HG02884 (cell line): Measurements from ENCODE around the gene USP6NL.

Experiments
- ATAC-seq: cut with Tn5 transposase; IDR thresholded peaks from one replicate; pipeline ENCODE4 v1.9.1; 2021; ENCODE audit warnings: mild to moderate bottlenecking, moderate library complexity; ENCODE audit not compliant: unreplicated experiment

USP6NL gene

DNA sequence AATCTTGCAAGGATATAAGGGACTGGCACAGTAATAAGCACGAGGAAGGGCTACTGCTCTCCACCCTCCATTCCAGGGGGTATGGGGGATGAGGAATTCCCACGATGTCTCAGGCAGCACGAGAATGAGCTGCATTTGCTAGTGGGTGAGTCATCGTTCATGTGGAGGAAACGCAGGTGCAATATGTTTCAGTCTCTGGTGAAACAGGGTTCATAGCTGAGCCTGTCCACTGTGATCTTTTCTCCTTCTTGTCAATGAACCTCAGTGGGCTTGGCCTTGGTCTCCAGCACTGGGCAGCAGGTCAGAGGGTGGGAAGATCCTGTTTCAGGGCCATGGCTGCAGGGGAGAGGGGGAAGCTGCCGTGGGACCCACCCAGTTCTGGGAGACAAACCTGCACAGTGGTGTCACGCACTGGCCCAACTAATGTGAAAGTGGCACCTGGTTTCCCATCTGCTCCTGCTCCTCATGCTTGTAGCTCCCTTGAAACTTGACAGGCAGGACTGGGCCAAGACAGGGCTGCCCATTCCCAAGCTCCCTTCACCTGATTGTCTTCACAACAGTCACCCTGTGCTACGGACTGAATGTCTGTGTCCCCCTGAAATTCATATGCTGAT lies 181.9 kb downstream of the USP6NL start:
- ATAC-seq = no peak

DNA sequence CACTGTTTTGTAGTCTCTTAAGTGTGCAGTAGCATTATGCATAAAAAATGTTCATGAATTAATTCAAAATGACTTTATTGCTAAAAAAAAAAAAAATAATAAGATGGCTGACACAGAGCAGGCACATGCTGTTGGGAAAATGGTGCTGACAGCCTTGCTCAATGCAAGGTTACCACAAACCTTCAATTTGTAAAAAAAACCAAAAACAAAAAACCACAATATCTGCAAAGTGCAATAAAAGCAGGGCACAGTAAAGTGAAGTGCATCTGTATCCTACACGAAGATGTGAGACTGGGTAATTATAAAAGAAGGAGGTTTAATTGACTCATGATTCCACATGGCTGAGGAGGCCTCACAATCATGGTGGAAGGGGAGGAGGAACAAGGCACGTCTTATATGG lies 185.8 kb downstream of the USP6NL start:
- ATAC-seq = no peak

DNA sequence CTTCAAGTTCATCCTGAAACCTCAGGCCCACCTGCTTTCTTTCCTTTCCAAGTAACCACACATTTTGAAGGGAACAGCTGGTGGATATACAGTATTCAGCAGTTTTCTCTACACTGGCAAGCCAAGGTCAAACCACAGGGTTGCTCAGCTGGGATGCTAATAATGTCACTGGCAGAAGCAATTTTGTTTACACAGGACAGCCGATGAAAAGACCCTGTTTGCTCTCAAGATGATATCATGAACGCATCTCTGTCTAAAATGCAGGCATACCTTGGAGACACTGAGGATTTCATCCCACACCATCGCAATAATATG lies 186.2 kb downstream of the USP6NL start:
- ATAC-seq = no peak

DNA sequence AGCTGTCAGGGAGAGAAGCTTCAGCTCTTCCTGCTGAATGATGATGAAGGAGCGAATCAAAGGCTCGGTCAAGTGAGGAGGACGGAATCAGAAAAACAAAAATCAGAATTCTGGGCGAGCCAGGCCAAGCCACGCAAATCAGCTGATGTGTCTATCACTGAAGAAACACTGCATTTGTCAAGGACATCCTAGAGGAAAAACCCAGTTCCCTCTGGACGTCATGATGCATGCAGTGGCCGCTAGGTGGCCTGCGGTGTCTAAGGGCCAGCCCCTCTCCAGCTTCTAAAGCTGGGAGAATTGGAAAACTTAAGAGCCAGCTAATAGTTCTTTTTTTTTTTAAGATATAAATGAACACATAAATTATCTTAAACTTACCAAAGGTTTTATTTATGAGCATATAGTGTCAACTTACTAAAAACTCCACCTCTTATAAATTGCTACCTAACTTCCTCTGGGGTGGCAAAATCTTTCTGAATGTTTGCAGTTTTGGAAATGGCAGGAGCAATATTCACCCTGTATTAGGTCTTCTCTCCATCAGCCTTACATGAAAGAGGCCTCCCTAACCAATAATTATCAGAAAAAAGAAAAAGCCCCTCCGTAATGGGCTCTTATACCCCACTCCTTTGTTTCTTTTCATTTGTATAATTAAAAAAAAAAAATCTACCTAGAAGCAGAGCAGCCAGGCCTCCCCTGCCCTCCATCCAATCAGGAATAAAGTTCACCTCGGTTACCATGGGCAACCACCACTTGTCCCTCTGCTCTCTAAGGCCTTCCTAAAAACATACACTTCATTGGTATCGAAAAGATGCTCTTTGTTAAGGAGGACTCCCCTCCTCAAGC lies 186.8 kb downstream of the USP6NL start:
- ATAC-seq = no peak

DNA sequence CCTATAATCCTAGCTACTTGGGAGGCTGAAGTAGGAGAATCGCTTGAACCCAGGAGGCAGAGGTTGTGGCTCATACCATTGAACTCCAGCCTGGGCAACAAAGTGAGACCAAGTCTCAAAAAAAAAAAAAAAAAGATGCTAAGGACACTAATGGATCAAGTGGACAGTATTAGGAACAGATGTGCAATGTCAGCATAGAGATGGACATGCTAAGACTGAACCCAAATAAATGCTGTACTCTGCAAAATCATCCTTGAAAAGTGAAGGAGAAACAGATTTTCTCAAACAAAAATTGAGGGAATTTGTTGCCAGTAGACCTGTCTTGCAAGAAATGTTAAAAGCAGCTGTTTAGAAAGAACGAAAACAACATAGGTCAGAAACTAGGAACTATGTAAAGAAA lies 194.5 kb downstream of the USP6NL start:
- ATAC-seq = no peak

DNA sequence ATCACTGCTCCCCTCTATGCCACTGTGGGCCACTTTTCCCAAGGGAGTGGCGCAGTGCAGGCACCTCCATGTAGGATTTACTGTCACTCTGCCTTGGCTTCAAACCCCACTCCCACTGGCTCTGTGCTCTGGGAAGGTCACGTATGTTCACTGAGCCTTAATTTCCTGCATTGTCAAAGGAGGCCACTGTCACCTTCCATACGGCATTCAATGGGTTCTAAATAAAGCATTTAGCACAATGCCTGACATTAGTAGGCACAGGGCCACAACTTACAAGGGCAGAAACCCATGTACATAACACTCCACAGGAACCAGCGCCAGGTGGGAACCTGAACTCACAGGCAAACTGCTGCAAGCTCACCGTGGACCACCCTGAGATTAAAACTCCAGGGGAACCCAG lies 196.4 kb downstream of the USP6NL start:
- ATAC-seq = no peak

DNA sequence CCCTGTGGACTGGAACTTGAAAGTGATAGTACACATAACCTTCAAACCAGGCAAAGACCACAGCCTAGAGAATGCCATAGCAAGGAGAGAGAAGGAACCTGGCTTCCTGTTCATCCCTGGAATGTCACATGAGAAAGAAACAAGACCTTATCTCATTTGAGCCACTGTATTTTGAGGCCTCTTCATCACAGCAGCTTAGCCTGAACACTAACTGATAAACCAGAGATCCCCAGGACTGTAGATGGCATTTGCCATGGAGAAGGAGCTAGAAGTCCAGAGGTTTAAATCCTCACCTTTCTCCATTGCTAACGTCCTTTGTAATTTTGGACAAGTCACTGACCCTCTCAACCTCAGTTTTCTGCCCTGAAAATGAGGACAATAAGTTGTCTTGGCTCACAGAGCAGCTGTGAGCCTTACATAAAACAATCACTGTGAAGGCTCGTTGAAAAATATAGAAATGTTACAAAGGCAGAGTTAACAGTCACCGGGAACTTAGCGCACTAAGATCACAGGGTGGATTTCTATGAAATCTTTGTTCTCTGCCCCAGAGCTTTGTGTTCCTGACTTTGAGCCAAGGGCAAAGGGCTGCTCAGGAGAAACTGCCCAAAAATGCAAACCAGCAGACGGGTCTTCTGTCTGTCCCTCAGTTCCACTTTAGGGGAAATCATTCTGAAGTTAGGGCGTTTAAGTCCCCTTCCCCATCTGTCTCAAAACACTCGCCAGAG lies 197.0 kb downstream of the USP6NL start:
- ATAC-seq = no peak

DNA sequence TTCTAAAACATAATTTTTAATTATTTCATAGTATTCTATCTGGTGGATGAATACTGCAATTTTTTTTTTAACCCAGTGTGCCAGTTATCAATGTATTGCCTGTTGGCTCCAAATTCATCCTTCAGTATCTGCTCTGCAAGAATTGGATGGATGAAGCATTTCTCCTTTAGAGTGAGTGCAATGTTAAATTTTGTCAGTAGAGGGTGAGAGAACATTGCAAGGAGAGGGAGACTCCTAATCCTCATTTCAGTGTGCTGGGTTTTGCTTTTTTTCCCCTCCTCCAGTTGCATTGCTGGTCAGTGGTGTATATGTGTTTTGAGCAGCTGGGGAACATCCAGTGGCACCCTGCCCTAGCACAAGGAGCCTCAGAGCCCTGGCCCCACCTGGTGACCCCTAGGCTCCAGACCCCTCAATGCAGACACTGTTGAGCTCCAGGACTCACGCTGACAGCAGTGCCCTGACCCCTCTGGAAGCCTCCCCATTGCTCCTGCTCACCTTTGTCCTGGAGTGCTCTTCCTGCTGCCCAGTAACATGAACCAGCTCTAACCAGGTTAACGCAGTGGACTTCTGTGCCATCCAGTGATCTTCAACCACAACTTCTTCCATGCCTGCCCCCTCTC lies 199.4 kb downstream of the USP6NL start:
- ATAC-seq = no peak

DNA sequence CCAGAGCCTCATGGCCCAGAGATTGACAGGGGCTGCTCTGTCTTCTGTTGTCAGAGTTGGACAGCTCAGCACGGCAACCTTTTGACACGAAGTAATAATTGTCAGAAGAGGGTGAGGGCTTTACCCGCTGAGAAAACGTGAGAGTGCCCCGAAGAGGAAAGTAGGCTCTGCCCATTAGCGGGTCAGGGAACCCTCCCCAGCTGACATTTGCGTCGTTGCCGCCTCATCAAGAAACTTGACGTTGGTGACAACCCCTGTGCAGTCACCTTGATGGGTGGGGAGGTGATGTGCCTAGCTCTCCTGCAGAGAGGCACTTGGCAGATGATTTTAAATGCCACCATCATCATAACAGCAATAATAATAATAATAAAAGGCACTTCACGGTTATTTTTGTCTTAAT lies 202.1 kb downstream of the USP6NL start:
- no peak for ATAC-seq

DNA sequence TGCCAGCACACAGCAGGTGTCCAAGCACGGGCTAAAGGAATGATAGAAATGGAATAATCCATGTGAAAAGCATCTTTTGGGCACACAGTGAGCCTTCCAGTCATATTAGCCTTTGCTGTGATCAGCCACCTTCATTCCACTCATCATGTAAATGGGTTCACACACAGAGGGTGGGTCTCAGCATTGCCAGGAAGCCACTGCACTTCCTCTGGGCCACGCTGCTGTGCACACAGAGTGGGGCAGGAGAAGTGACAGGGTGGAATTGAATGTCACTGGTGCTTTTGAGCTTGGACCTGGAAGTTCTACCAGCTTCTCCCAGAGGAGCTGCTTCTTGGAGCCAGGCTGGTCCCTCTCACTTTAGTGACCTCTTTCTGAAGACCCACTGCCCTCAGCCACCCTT lies 203.5 kb downstream of the USP6NL start:
- ATAC-seq = no peak

DNA sequence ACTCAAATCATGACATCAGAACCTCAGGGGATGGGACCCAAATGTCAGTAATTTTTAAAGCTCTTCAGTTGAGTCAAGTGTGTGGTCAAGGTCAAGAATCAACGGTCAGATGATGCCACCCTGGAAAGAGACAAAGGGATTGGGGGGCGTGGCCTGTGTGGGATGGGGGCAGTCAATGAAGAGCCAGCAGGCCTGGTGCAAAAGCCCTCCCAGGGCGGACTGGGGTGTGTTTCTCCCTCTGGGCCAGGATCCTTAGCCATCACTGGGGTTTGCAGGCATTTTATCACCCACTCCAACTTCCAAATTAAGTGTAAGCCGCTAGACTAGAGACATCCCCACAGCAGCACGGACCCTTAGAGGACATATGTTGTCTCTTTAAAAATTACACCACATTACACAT lies 204.7 kb downstream of the USP6NL start:
- ATAC-seq = no peak

DNA sequence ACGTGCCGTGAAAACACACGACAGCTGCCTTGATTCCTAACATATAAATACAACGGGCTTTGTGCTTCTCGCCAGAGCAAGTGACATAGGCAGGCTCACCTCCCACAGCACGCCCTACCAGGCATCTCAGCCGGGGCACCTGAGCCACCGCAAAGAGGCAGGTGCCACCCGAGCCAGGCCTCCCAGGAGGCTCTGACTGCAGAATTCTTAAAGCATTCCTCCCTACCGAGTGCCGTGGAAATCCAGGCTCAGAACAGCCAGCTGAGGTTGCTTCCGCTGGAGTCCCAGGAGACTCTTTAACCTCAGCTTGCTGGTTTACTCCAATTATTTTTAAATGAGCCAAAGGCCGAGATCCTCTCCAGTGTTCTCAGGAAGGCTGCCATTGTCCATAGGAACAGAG lies 206.5 kb downstream of the USP6NL start:
- ATAC-seq = no peak
